Endothelial cell of umbilical vein (primary cell): ENCODE data around the gene PCGF6. TPM values are rescaled to one million over a fixed set of nuclear protein-coding genes. Genes with fewer than 3 reads are reported as not detected.
A peak's percentile ranks its signal among the peaks of the same experiment; 100 is the strongest.

Source experiments
- BruUV-seq: library from RNA; stranded (reverse); fragments of 400-500 nt; replicated peaks from 2 replicates; lab custom pipeline; 2021; lab: Mats Ljungman, UMichigan
- CTCF ChIA-PET: fragments of 300-600, 350-600 bp; sonication (Branson Sonifier 250); formaldehyde crosslinking; loops from one replicate; lab custom pipeline; 2021; ENCODE audit warnings: antibody characterized with exemption, inconsistent platforms; lab: Charles Lee
- POLR2A ChIA-PET: fragments of 300-600, 350-600 bp; sonication (Branson Sonifier 250); formaldehyde crosslinking; loops from one replicate; lab custom pipeline; 2021; ENCODE audit warnings: antibody characterized with exemption, inconsistent platforms; lab: Charles Lee
- DNase-seq: peaks from one replicate; pipeline ENCODE4 v3.0.0-alpha.2; 2011; ENCODE audit warnings: low read depth, low spot score
- FAIRE-seq: peaks from 2 replicates; lab custom pipeline; 2011; peaks lifted over from hg19 to GRCh38; lab: Jason Lieb, UNC
- H2AFZ ChIP-seq: 2 replicates; pipeline ENCODE4 v1.6.0; 2012; ENCODE audit warnings: low read depth, low read length, control low read depth, inconsistent platforms
- H3K27ac ChIP-seq: 2 replicates; pipeline ENCODE4 v1.5.1; 2011; ENCODE audit warnings: low read depth, mild to moderate bottlenecking, control low read depth, low read length, moderate library complexity; ENCODE audit not compliant: insufficient read depth
- H3K27me3 ChIP-seq, 2 experiments: 2 replicates each; pipeline versions ENCODE4 v1.6.0 to v1.6.1; 2011; ENCODE audit warnings: low read length in 2 of 2, mixed read lengths in 1 of 2; ENCODE audit not compliant: control insufficient read depth in 2 of 2, insufficient read depth in 2 of 2
- H3K36me3 ChIP-seq, 2 experiments: 2 replicates in 1 of 2; 3 replicates in 1 of 2; pipeline ENCODE4 v1.5.1; 2011; ENCODE audit warnings: low read length in 2 of 2, mild to moderate bottlenecking in 1 of 2, moderate library complexity in 1 of 2; ENCODE audit not compliant: control insufficient read depth in 2 of 2, insufficient read depth in 2 of 2; ENCODE audit errors: extremely low read depth in 1 of 2
- H3K4me1 ChIP-seq: 3 replicates; pipeline ENCODE4 v1.5.1; 2011; ENCODE audit warnings: mild to moderate bottlenecking, low read length; ENCODE audit not compliant: control insufficient read depth, insufficient read depth; ENCODE audit errors: extremely low read depth
- H3K4me2 ChIP-seq: 2 replicates; pipeline ENCODE4 v1.6.1; 2011; ENCODE audit warnings: low read length, control low read depth, mixed read lengths; ENCODE audit not compliant: insufficient read depth
- H3K4me3 ChIP-seq, 3 experiments: fragments of 200-600 bp in 1 of 3; sonication (generic), shearing (Covaris generic) in 1 of 3; replicated peaks in 1 of 3; 2 replicates each; pipeline ENCODE4 v1.5.1; 2011 to 2016; ENCODE audit warnings: control low read depth in 3 of 3, low read length in 3 of 3, mild to moderate bottlenecking in 2 of 3, inconsistent platforms in 1 of 3, low read depth in 1 of 3, moderate library complexity in 1 of 3; ENCODE audit not compliant: insufficient read depth in 1 of 3
- H3K79me2 ChIP-seq: 2 replicates; pipeline ENCODE4 v1.6.0; 2012; ENCODE audit warnings: low read length, inconsistent platforms; ENCODE audit not compliant: control insufficient read depth, insufficient read depth
- H3K9ac ChIP-seq: replicated peaks from 2 replicates; pipeline ENCODE3; 2011; ENCODE audit warnings: low read length, control low read depth; ENCODE audit not compliant: insufficient read depth; ENCODE audit errors: extremely low read depth
- H3K9me1 ChIP-seq: replicated peaks from 3 replicates; pipeline ENCODE4 v1.6.0; 2011; ENCODE audit warnings: mild to moderate bottlenecking, low read length; ENCODE audit not compliant: control insufficient read depth, insufficient read depth; ENCODE audit errors: extremely low read depth
- H3K9me3 ChIP-seq: replicated peaks from 2 replicates; pipeline ENCODE4 v1.5.1; 2012; ENCODE audit warnings: low read length, inconsistent platforms; ENCODE audit not compliant: control insufficient read depth, insufficient read depth
- H4K20me1 ChIP-seq: replicated peaks from 2 replicates; pipeline ENCODE3; 2011; ENCODE audit warnings: mild to moderate bottlenecking, low read length; ENCODE audit not compliant: control insufficient read depth, insufficient read depth; ENCODE audit errors: extremely low read depth
- CTCF ChIP-seq, 2 donors: IDR thresholded peaks; 1 replicate in 1 of 2; 2 replicates in 1 of 2; pipeline ENCODE4 v1.5.1; 2011; ENCODE audit warnings: low read length in 2 of 2, mild to moderate bottlenecking in 2 of 2, moderate library complexity in 2 of 2, control low read depth in 1 of 2, inconsistent platforms in 1 of 2, low read depth in 1 of 2; ENCODE audit not compliant: insufficient read depth in 1 of 2; ENCODE audit errors: extremely low read depth in 1 of 2
- EZH2 ChIP-seq: IDR thresholded peaks from 2 replicates; pipeline ENCODE4 v1.6.1; 2012; ENCODE audit warnings: borderline replicate concordance, low read depth, mild to moderate bottlenecking, moderate library complexity, low read length, inconsistent platforms; ENCODE audit not compliant: severe bottlenecking
- FOS ChIP-seq: IDR thresholded peaks from 2 replicates; pipeline ENCODE4 v1.6.1; 2011; ENCODE audit warnings: mild to moderate bottlenecking, low read length, moderate library complexity, borderline replicate concordance; ENCODE audit not compliant: insufficient read depth
- GATA2 ChIP-seq: IDR thresholded peaks from 2 replicates; pipeline ENCODE4 v1.7.0; 2011; ENCODE audit warnings: low read depth, mild to moderate bottlenecking, moderate library complexity, mixed read lengths, low read length; ENCODE audit not compliant: insufficient read length, insufficient read depth
- JUN ChIP-seq: IDR thresholded peaks from 2 replicates; pipeline ENCODE4 v1.6.1; 2011; ENCODE audit warnings: borderline replicate concordance, low read depth; ENCODE audit not compliant: insufficient read length, insufficient read depth
- MAX ChIP-seq: IDR thresholded peaks from 2 replicates; pipeline ENCODE4 v1.6.1; 2011; ENCODE audit not compliant: insufficient read depth, insufficient read length
- MYC ChIP-seq: IDR thresholded peaks from one replicate; pipeline ENCODE4 v1.6.1; 2011; ENCODE audit warnings: mild to moderate bottlenecking, low read depth, low read length
- POLR2A ChIP-seq: IDR thresholded peaks from 2 replicates; pipeline ENCODE4 v1.6.1; 2012; ENCODE audit warnings: low read depth, mild to moderate bottlenecking, control low read depth, low read length
- POLR2AphosphoS5 ChIP-seq: IDR thresholded peaks from 2 replicates; pipeline ENCODE4 v1.6.1; 2012; ENCODE audit warnings: low read depth, mild to moderate bottlenecking, control low read depth, low read length, moderate library complexity; ENCODE audit not compliant: insufficient read depth
- dilution Hi-C: fragments of 300-500 bp; cut with MboI; formaldehyde crosslinking; loops from one replicate; pipeline ENCODE4 v1.15.0; 2019; ENCODE audit warnings: low sequenced_read_pairs; ENCODE audit not compliant: extremely low pct_ligation_motif_present
- intact Hi-C: fragments of 100-400 bp; cut with micrococcal nuclease; formaldehyde crosslinking; loops from one replicate; pipeline ENCODE4 v1.10.0; 2022
- microRNA counts: library from miRNA; unstranded; fragments of <30 nt; microRNA quantifications from one replicate; lab custom pipeline; 2016
- microRNA-seq: library from miRNA; unstranded; fragments of <30 nt; microRNA quantifications from one replicate; pipeline ENCODE4 v1.2.0, GENCODE V29; 2021; ENCODE audit warnings: borderline number of aligned reads, borderline replicate concordance
- polyA plus RNA-seq, 4 experiments: library from polyadenylated mRNA; depleted of rRNA in 3 of 4; stranded (reverse) in 3 of 4; unstranded in 1 of 4; fragments of >200 nt; gene quantifications; 2 replicates each; pipeline versions ENCODE4 v1.2.1 to v1.2.3, GENCODE V29; 2011 to 2012; ENCODE audit warnings: missing spikeins in 1 of 4
- small RNA-seq: library from RNA; depleted of rRNA; stranded (forward); fragments of <200 nt; gene quantifications from one replicate; pipeline ENCODE3, GENCODE V24; 2012; ENCODE audit warnings: low replicate concordance, low read depth; ENCODE audit not compliant: insufficient read depth, insufficient read length
- total RNA-seq: library from RNA; stranded (reverse); gene quantifications from 2 replicates; pipeline ENCODE4 v1.2.3, GENCODE V29; 2021

The PCGF6 gene
- total and polyA plus RNA-seq, 2 donors (not counting 3 experiments of a cell fraction or from before 2014, with no cell fraction given), result 3.8 to 11.3 TPM

- Histone ChIP-seq H3K9me3 (no peaks in the 10 kb centered on the region), H2AFZ (no peak overlapping the region), H3K27ac (no peak overlapping the region), H3K4me1 (no peaks in the 10 kb centered on the region), H3K27me3 (no peaks in the 10 kb centered on the region), H3K9me1 (no peaks in the 10 kb centered on the region), H3K36me3 (no peaks in the 10 kb centered on the region), H3K79me2 (no peaks in the 10 kb centered on the region), H4K20me1 (no peaks in the 10 kb centered on the region), H3K4me2 (no peak overlapping the region), H3K4me3 (no peak overlapping the region), H3K9ac (no peak overlapping the region)
- ChIA-PET POLR2A (no interaction called here), CTCF (interaction anchor here (1.3 kb wide), 1 partner anchor 336 kb away, joined by 3 read pairs; the partner anchor contains the start of gene CNNM2)
- dilution Hi-C loops, result no loop called here
- DNase-seq, result no peak
- intact Hi-C loops, result no loop called here
- BruUV-seq, result no TSS peak
- FAIRE-seq, result no peak
- TF ChIP-seq CTCF (IDR thresholded peaks at IDR 0.05; ENCODE audit: extremely low read depth in 1 of 2, insufficient read depth in 1 of 2, low read depth in 1 of 2, low read length in 2 of 2) (no peak), GATA2 (no peak), FOS (no peak), MYC (no peak), JUN (no peak), MAX (no peak), POLR2AphosphoS5 (no peak), EZH2 (no peak), POLR2A (no peak)
Measured at GRCh38 chr10:103254113-103254512, 96.8 kb downstream of the PCGF6 start.

MicroRNAs within 50 kb of the gene (microRNA counts, 767-probe panel; counts per million panel counts)
- 723 counts per million, percentile 96 among the panel's probes with 10 or more counts for microRNA hsa-miR-1307-3p (lab: Ali Mortazavi, UCI)

Small RNA genes lying within 50 kb of the gene (microRNA-seq; reads per million reads assigned to microRNA genes)
- gene MIR1307, result 2,136 reads per million, percentile 89 among the genes with 10 or more reads in this experiment

Small RNA genes lying within 50 kb of the gene (small RNA-seq; reads per million reads assigned to genes)
- gene RNU11-3P, result not detected

Other genes starting within 250 kb of the PCGF6 start
- 59.0 and 69.9 TPM in 2 replicates for gene NT5C2, start 157.9 kb downstream of the PCGF6 start, total RNA-seq
- gene NT5C2, start 157.9 kb downstream of the PCGF6 start, polyA plus RNA-seq, result 42.6 and 47.2 TPM in 2 replicates
- gene RPEL1, start 105.3 kb downstream of the PCGF6 start, total RNA-seq, result not detected in 2 replicates
- gene RPEL1, start 105.3 kb downstream of the PCGF6 start, polyA plus RNA-seq, result 0.04 and 0.11 TPM in 2 replicates
- 0.39 and 0.40 TPM in 2 replicates for gene INA, start 74.0 kb downstream of the PCGF6 start, total RNA-seq
- gene INA, start 74.0 kb downstream of the PCGF6 start, polyA plus RNA-seq, result 0.25 and 0.29 TPM in 2 replicates
- gene TAF5, start 16.8 kb upstream of the PCGF6 start, total RNA-seq, result 5.8 and 6.0 TPM in 2 replicates
- 1.9 and 2.4 TPM in 2 replicates for gene TAF5, start 16.8 kb upstream of the PCGF6 start, polyA plus RNA-seq
- gene ATP5MK, start 45.3 kb upstream of the PCGF6 start, total RNA-seq, result 369 and 407 TPM in 2 replicates
- gene ATP5MK, start 45.3 kb upstream of the PCGF6 start, polyA plus RNA-seq, result 212 and 295 TPM in 2 replicates
- 52.7 and 56.2 TPM in 2 replicates for gene PDCD11, start 45.5 kb upstream of the PCGF6 start, total RNA-seq
- 12.4 and 12.6 TPM in 2 replicates for gene PDCD11, start 45.5 kb upstream of the PCGF6 start, polyA plus RNA-seq
- gene CALHM2, start 101.2 kb upstream of the PCGF6 start, total RNA-seq, result 28.4 and 32.1 TPM in 2 replicates
- gene CALHM2, start 101.2 kb upstream of the PCGF6 start, polyA plus RNA-seq, result 38.4 and 43.0 TPM in 2 replicates
- not detected in 2 replicates for gene CALHM1, start 107.8 kb upstream of the PCGF6 start, total RNA-seq
- not detected in 2 replicates for gene CALHM1, start 107.8 kb upstream of the PCGF6 start, polyA plus RNA-seq
- gene CALHM3, start 128.1 kb upstream of the PCGF6 start, total RNA-seq, result not detected in 2 replicates
- gene CALHM3, start 128.1 kb upstream of the PCGF6 start, polyA plus RNA-seq, result not detected in 2 replicates
- 0.22 and 0.30 TPM in 2 replicates for gene NEURL1, start 142.6 kb upstream of the PCGF6 start, total RNA-seq
- gene NEURL1, start 142.6 kb upstream of the PCGF6 start, polyA plus RNA-seq, result 0.06 TPM in 2 replicates